ENCODE measurements around the gene IGF2R.

IGF2R gene

DNA sequence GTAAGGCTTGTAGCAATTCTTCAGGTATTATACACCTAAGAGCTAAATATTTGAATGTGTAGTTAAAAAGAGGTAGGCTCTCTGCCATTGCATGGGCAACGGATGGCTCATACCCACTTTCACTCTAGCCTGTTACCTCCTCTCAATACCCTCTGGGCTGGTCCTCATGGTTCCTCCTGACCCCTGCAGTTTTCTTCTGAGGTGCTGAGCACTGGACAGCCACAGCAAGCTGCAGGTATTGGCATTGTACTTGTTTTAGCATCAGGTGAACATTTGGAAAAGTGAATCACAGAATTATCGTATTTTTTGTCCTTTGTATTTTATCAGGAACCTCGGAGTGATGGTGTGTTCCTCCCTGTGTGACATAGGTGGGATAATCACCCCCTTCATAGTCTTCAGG, 185.6 kb downstream of the IGF2R start:
- CTCF ChIA-PET: interaction anchor here (1.5 kb wide), 1 partner anchor 16 kb away, joined by 5 read pairs; no protein-coding TSS in a partner anchor
- POLR2A ChIA-PET (ENCODE audit: low non-redundant PET): no interaction called here
- no peak for DNase-seq (ENCODE audit: low spot score)
- no peak overlapping the region for H3K27ac ChIP-seq
- TF ChIP-seq, protein P1, sequence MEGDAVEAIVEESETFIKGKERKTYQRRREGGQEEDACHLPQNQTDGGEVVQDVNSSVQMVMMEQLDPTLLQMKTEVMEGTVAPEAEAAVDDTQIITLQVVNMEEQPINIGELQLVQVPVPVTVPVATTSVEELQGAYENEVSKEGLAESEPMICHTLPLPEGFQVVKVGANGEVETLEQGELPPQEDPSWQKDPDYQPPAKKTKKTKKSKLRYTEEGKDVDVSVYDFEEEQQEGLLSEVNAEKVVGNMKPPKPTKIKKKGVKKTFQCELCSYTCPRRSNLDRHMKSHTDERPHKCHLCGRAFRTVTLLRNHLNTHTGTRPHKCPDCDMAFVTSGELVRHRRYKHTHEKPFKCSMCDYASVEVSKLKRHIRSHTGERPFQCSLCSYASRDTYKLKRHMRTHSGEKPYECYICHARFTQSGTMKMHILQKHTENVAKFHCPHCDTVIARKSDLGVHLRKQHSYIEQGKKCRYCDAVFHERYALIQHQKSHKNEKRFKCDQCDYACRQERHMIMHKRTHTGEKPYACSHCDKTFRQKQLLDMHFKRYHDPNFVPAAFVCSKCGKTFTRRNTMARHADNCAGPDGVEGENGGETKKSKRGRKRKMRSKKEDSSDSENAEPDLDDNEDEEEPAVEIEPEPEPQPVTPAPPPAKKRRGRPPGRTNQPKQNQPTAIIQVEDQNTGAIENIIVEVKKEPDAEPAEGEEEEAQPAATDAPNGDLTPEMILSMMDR (conservative IDR thresholded peaks at IDR 0.05; ENCODE audit: low read depth): no peak

DNA sequence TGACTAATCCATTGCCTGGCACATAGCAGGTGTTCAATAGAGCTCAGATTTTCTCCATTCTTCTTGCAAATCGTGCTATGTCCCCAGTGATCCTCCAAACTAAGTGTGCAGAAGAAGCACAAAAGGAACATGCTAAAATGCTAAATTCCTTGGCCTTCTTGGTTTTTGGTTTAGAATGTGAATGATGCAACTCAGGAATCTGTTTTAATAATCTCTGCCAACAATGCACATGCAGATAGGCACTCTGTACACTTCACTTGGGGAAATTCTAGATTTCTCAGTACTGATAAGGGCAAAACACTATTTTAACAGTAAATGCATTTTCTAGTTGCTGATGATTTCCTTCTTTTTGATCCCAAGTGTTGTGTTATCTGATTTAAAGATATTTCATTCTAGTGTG, 188.0 kb downstream of the IGF2R start:
- POLR2A ChIA-PET (ENCODE audit: low non-redundant PET): no interaction called here
- TF ChIP-seq, protein P1 (conservative IDR thresholded peaks at IDR 0.05; ENCODE audit: low read depth): no peak
- no peak for DNase-seq (ENCODE audit: low spot score)
- H3K27ac ChIP-seq: no peak overlapping the region
- CTCF ChIA-PET: interaction anchor here (0.6 kb wide), 1 partner anchor 56 kb away, joined by 3 read pairs; no protein-coding TSS in a partner anchor

DNA sequence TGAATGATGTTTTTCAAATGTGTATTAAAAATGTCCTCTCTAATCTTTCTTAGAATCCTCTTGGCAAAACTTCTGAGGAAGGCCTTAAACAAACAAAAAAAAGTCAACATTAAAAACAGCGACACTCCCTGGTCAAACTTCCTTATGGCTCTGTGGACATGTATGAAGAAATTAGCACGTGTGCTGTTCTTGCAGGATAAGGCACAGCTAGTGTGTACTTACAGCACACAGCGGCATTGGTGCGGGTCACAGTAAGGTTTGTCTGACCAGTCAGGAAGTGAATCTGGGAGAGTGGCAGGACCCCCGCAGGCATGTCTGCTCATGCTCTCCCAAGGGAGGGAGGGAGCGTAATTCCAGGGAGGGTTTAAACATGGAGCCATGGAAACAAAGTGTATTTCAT, 191.6 kb downstream of the IGF2R start:
- DNase-seq (ENCODE audit: low spot score): no peak
- no peak overlapping the region for H3K27ac ChIP-seq
- TF ChIP-seq, protein P1 (conservative IDR thresholded peaks at IDR 0.05; ENCODE audit: low read depth): no peak
- POLR2A ChIA-PET (ENCODE audit: low non-redundant PET): no interaction called here
- CTCF ChIA-PET: no interaction called here
